CD1c-positive myeloid dendritic cell (primary cell): ENCODE results near the gene DEFB112.

Source experiments
- DNase-seq: peaks from one replicate; pipeline ENCODE4 v3.0.0-alpha.2; 2016; ENCODE audit errors: extremely low spot score

The DEFB112 gene

DNA sequence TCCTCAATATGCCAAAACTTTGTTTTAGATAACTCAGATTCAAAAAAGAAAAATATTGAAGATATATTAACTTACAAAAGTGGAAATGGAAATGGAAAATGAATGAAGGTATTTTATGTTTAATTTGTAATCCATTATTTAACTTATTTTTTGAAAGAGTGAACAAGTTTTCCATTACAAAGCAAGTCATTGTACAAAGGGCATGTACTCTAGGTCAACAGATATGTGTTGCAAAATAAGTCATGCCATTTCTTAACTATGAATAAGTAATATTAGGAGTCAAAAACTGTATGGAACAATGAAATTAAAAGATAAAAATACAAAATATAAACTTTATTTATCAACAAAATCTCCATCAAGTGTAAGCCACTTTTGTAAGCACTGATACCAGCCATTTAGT is 54.5 kb downstream of the DEFB112 start:
- no peak for DNase-seq
